ENCODE data around the gene MYRIP.

MYRIP gene

DNA sequence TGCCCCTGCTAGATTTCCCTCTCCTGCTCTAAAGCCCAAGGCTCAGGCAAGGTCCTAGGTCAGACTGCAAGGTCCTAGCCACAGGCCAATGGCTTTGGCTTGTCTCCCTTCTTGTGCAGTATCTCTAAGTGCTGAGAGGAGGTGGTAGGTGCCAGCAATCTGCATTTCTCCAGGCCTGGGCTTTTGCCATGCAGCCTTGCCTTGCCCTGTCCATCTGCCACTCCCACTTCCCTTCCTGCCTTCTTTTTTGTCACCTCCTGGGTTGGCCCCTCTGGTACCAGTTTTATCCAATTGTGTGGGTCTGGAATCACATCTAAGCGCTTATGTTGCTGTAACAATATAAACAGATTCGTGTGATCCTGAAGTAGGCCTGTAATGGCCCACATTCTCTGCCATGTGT is 109.9 kb downstream of the MYRIP start:
- H2BK12ac ChIP-seq (ENCODE audit: low read length), result no peak overlapping the region
- H3K27me3 ChIP-seq (ENCODE audit: control insufficient read depth in 3 of 3, insufficient read depth in 3 of 3, low read depth in 1 of 3, low read length in 3 of 3), result no peaks in the 10 kb centered on the region
- no CpG with 5 or more reads among the region's 2 CpGs for WGBS, 2 donors (ENCODE audit: extremely low coverage in 2 of 2, insufficient read length in 2 of 2, insufficient replicate concordance in 1 of 2)
- H3K23ac ChIP-seq (ENCODE audit: low read depth, low read length, poor library complexity), result no peak overlapping the region
- no peak overlapping the region for H2BK5ac ChIP-seq (ENCODE audit: low read length)
- H3K27ac ChIP-seq (replicated peaks; ENCODE audit: low read length), result no peak overlapping the region
- no peak overlapping the region for H2AK5ac ChIP-seq (ENCODE audit: low read depth, low read length)
- no peak overlapping the region for H3K4me3 ChIP-seq (ENCODE audit: low read length in 2 of 2)
- H3K9ac ChIP-seq (ENCODE audit: low read depth, low read length, poor library complexity), result no peak overlapping the region
- H2BK120ac ChIP-seq (ENCODE audit: low read depth, low read length), result no peak overlapping the region
- H3K9me3 ChIP-seq (replicated peaks in 1 of 2; ENCODE audit: control insufficient read depth in 2 of 2, insufficient read depth in 1 of 2, low read depth in 1 of 2, low read length in 2 of 2), result no peaks in the 10 kb centered on the region
- no peak overlapping the region for H3K14ac ChIP-seq (ENCODE audit: low read length)
- no peaks in the 10 kb centered on the region for H3K36me3 ChIP-seq (replicated peaks in 1 of 2; ENCODE audit: control insufficient read depth in 2 of 2, insufficient read depth in 2 of 2, low read length in 2 of 2)
- no peak for DNase-seq (ENCODE audit: low spot score)
- no peaks in the 10 kb centered on the region for H3K79me1 ChIP-seq (ENCODE audit: low read depth, low read length)
- H4K91ac ChIP-seq (ENCODE audit: low read depth, low read length, poor library complexity), result no peak overlapping the region
- no peak overlapping the region for H3K18ac ChIP-seq (ENCODE audit: low read length)
- H2AFZ ChIP-seq (ENCODE audit: low read length), result no peak overlapping the region
- no peak overlapping the region for H2BK15ac ChIP-seq (ENCODE audit: low read length)
- no peak overlapping the region for H3K4ac ChIP-seq (ENCODE audit: low read length)
- no peak overlapping the region for H4K8ac ChIP-seq (ENCODE audit: low read depth, low read length)
- H3K4me2 ChIP-seq (ENCODE audit: insufficient read depth, low read length, poor library complexity, severe bottlenecking), result no peak overlapping the region
- no peaks in the 10 kb centered on the region for H3K4me1 ChIP-seq (ENCODE audit: control insufficient read depth in 2 of 2, insufficient read depth in 1 of 2, low read depth in 1 of 2, low read length in 2 of 2)

DNA sequence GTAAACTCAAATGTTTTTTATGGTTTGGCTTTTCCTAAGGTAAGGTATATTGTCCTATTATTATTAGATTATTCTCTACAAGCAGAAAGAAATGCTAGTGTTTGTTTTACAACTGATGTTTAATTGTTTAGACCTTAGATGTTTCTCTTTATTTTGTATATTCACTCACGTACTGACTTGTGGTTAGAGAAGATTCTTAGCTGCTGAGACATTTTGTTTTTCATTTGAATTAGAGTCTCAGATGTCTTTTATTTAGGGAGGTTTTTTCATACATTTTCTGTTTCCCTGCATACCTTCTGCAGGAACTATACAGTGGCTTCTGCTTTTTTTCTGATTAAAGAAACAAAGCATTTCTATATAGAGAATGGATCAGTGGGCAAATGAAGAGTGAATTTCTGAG is 110.9 kb downstream of the MYRIP start:
- no CpG with 5 or more reads among the region's 1 CpG for WGBS, 2 donors (ENCODE audit: extremely low coverage in 2 of 2, insufficient read length in 2 of 2, insufficient replicate concordance in 1 of 2)
- Histone ChIP-seq H3K4me1 (ENCODE audit: control insufficient read depth in 2 of 2, insufficient read depth in 1 of 2, low read depth in 1 of 2, low read length in 2 of 2) (no peaks in the 10 kb centered on the region), H3K18ac (ENCODE audit: low read length) (no peak overlapping the region), H2BK5ac (ENCODE audit: low read length) (no peak overlapping the region), H3K27ac (replicated peaks; ENCODE audit: low read length) (no peak overlapping the region), H2BK15ac (ENCODE audit: low read length) (no peak overlapping the region), H2BK120ac (ENCODE audit: low read depth, low read length) (no peak overlapping the region), H3K14ac (ENCODE audit: low read length) (no peak overlapping the region), H2BK12ac (ENCODE audit: low read length) (no peak overlapping the region), H3K4me3 (ENCODE audit: low read length in 2 of 2) (no peak overlapping the region), H3K27me3 (ENCODE audit: control insufficient read depth in 3 of 3, insufficient read depth in 3 of 3, low read depth in 1 of 3, low read length in 3 of 3) (no peaks in the 10 kb centered on the region), H3K36me3 (replicated peaks in 1 of 2; ENCODE audit: control insufficient read depth in 2 of 2, insufficient read depth in 2 of 2, low read length in 2 of 2) (no peaks in the 10 kb centered on the region), H3K4ac (ENCODE audit: low read length) (no peak overlapping the region), H2AFZ (ENCODE audit: low read length) (no peak overlapping the region), H3K79me1 (ENCODE audit: low read depth, low read length) (no peaks in the 10 kb centered on the region), H3K23ac (ENCODE audit: low read depth, low read length, poor library complexity) (no peak overlapping the region), H3K4me2 (ENCODE audit: insufficient read depth, low read length, poor library complexity, severe bottlenecking) (no peak overlapping the region), H3K9ac (ENCODE audit: low read depth, low read length, poor library complexity) (no peak overlapping the region), H4K8ac (ENCODE audit: low read depth, low read length) (no peak overlapping the region), H4K91ac (ENCODE audit: low read depth, low read length, poor library complexity) (no peak overlapping the region), H3K9me3 (replicated peaks in 1 of 2; ENCODE audit: control insufficient read depth in 2 of 2, insufficient read depth in 1 of 2, low read depth in 1 of 2, low read length in 2 of 2) (no peaks in the 10 kb centered on the region), H2AK5ac (ENCODE audit: low read depth, low read length) (no peak overlapping the region)
- DNase-seq (ENCODE audit: low spot score), result no peak

DNA sequence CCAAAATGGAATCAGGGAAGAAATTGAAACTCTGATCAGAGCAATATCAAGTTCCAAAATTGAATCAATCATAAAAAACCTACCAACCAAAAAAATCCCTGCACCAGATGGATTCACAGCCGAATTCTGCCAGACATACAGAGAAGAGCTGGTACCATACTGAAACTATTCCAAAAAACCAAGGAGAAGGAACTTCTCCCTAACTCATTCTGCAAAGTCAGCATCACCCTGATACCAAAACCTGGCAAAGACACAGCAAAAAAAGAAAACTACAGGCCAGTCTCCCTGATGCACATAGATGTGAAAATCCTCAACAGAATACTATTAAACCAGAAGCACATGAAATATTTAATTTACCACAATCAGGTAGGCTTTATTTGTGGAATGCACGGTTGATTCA is 118.1 kb downstream of the MYRIP start:
- no peak overlapping the region for H3K18ac ChIP-seq (ENCODE audit: low read length)
- H2AFZ ChIP-seq (ENCODE audit: low read length), result no peak overlapping the region
- no peak overlapping the region for H3K23ac ChIP-seq (ENCODE audit: low read depth, low read length, poor library complexity)
- no peak overlapping the region for H3K4ac ChIP-seq (ENCODE audit: low read length)
- whole genome bisulfite sequencing, 2 donors (ENCODE audit: extremely low coverage in 2 of 2, insufficient read length in 2 of 2, insufficient replicate concordance in 1 of 2), result no CpG with 5 or more reads among the region's 2 CpGs
- H4K91ac ChIP-seq (ENCODE audit: low read depth, low read length, poor library complexity), result no peak overlapping the region
- no peak overlapping the region for H3K9ac ChIP-seq (ENCODE audit: low read depth, low read length, poor library complexity)
- H3K4me3 ChIP-seq (ENCODE audit: low read length in 2 of 2), result no peak overlapping the region
- no peak overlapping the region for H2BK12ac ChIP-seq (ENCODE audit: low read length)
- no peak overlapping the region for H2AK5ac ChIP-seq (ENCODE audit: low read depth, low read length)
- no peak for DNase-seq (ENCODE audit: low spot score)
- H3K27ac ChIP-seq (replicated peaks; ENCODE audit: low read length), result no peak overlapping the region
- no peak overlapping the region for H4K8ac ChIP-seq (ENCODE audit: low read depth, low read length)
- no peaks in the 10 kb centered on the region for H3K36me3 ChIP-seq (replicated peaks in 1 of 2; ENCODE audit: control insufficient read depth in 2 of 2, insufficient read depth in 2 of 2, low read length in 2 of 2)
- H3K79me1 ChIP-seq (ENCODE audit: low read depth, low read length), result no peaks in the 10 kb centered on the region
- no peaks in the 10 kb centered on the region for H3K27me3 ChIP-seq (ENCODE audit: control insufficient read depth in 3 of 3, insufficient read depth in 3 of 3, low read depth in 1 of 3, low read length in 3 of 3)
- no peak overlapping the region for H3K4me2 ChIP-seq (ENCODE audit: insufficient read depth, low read length, poor library complexity, severe bottlenecking)
- no peak overlapping the region for H2BK15ac ChIP-seq (ENCODE audit: low read length)
- H2BK5ac ChIP-seq (ENCODE audit: low read length), result no peak overlapping the region
- no peak overlapping the region for H2BK120ac ChIP-seq (ENCODE audit: low read depth, low read length)
- H3K14ac ChIP-seq (ENCODE audit: low read length), result no peak overlapping the region
- no peaks in the 10 kb centered on the region for H3K9me3 ChIP-seq (replicated peaks in 1 of 2; ENCODE audit: control insufficient read depth in 2 of 2, insufficient read depth in 1 of 2, low read depth in 1 of 2, low read length in 2 of 2)
- H3K4me1 ChIP-seq (ENCODE audit: control insufficient read depth in 2 of 2, insufficient read depth in 1 of 2, low read depth in 1 of 2, low read length in 2 of 2), result no peaks in the 10 kb centered on the region

DNA sequence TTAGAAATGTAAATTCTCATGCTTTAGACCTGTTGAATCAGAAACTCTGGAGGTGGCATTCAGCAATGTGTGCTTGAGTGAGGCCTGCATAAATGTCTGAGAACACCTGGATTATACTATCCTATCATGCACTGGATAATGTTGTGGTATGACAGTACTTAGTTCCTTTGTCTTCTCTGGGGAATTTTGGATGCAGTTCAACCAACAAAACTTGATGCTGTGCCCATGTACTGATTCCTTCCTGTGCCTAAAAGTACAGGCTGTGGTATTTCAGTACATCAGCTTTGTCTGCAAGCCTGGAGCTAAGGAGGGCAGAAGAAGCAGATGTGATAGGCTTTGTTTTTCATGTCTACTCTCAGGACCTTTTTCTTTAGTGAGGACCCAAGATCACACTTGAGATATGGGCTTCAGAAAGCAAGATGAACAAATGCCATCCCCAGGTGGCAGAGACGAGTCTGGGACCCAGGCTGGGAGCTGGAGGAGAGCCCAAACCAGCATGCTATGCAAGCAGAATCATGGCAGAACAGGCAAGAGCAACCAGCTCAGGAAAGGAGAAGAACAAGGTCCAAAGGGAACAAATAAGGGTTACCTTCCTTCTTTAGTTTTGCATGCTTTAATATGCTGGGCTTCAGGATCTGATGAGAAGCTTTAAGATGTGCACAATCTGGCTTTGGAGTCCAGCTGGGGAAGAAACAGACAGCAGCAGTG is 124.7 kb downstream of the MYRIP start:
- Histone ChIP-seq H3K36me3 (replicated peaks in 1 of 2; ENCODE audit: control insufficient read depth in 2 of 2, insufficient read depth in 2 of 2, low read length in 2 of 2) (no peaks in the 10 kb centered on the region), H3K9me3 (replicated peaks in 1 of 2; ENCODE audit: control insufficient read depth in 2 of 2, insufficient read depth in 1 of 2, low read depth in 1 of 2, low read length in 2 of 2) (no peaks in the 10 kb centered on the region), H3K27me3 (ENCODE audit: control insufficient read depth in 3 of 3, insufficient read depth in 3 of 3, low read depth in 1 of 3, low read length in 3 of 3) (no peaks in the 10 kb centered on the region), H3K4me2 (ENCODE audit: insufficient read depth, low read length, poor library complexity, severe bottlenecking) (no peak overlapping the region), H3K4me3 (ENCODE audit: low read length in 2 of 2) (no peak overlapping the region), H3K4me1 (ENCODE audit: control insufficient read depth in 2 of 2, insufficient read depth in 1 of 2, low read depth in 1 of 2, low read length in 2 of 2) (no peaks in the 10 kb centered on the region), H3K79me1 (ENCODE audit: low read depth, low read length) (no peaks in the 10 kb centered on the region), H3K18ac (ENCODE audit: low read length) (no peak overlapping the region), H2AK5ac (ENCODE audit: low read depth, low read length) (no peak overlapping the region), H3K4ac (ENCODE audit: low read length) (no peak overlapping the region), H2AFZ (ENCODE audit: low read length) (no peak overlapping the region), H4K8ac (ENCODE audit: low read depth, low read length) (no peak overlapping the region), H3K14ac (ENCODE audit: low read length) (no peak overlapping the region), H3K23ac (ENCODE audit: low read depth, low read length, poor library complexity) (no peak overlapping the region), H3K9ac (ENCODE audit: low read depth, low read length, poor library complexity) (no peak overlapping the region), H2BK12ac (ENCODE audit: low read length) (no peak overlapping the region), H4K91ac (ENCODE audit: low read depth, low read length, poor library complexity) (no peak overlapping the region), H3K27ac (replicated peaks; ENCODE audit: low read length) (no peak overlapping the region), H2BK15ac (ENCODE audit: low read length) (no peak overlapping the region), H2BK5ac (ENCODE audit: low read length) (no peak overlapping the region), H2BK120ac (ENCODE audit: low read depth, low read length) (no peak overlapping the region)
- WGBS, 2 donors (ENCODE audit: extremely low coverage in 2 of 2, insufficient read length in 2 of 2, insufficient replicate concordance in 1 of 2), result no CpG with 5 or more reads among the region's 1 CpG
- DNase-seq (ENCODE audit: low spot score), result no peak
